ENCODE data around the gene RANGAP1. TPM values are rescaled to one million over a fixed set of nuclear protein-coding genes. Genes with fewer than 3 reads are reported as not detected.

RANGAP1 gene
- polyA plus RNA-seq, 3 donors = 8.3 to 30.2 (median 8.5) TPM

GRCh38 chr22:41229730-41230400, 56.1 kb downstream of the RANGAP1 start:
- Histone ChIP-seq H4K20me1 (ENCODE audit: insufficient read depth, low read length) (no peaks in the 10 kb centered on the region), H3K36me3 (replicated peaks in 1 of 2; ENCODE audit: control insufficient read depth in 1 of 2, insufficient read depth in 2 of 2, low read length in 2 of 2) (peaks cover 37 to 61% of the 10 kb centered on the region in 2 donors), H3K79me2 (ENCODE audit: insufficient read depth, low read length) (no peaks in the 10 kb centered on the region), H2AFZ (ENCODE audit: insufficient read depth, low read depth, low read length, poor library complexity, severe bottlenecking) (no peak overlapping the region), H3K4me2 (replicated peaks; ENCODE audit: extremely low read depth, low read length, poor library complexity, severe bottlenecking) (no peak overlapping the region), H3K9me3 (replicated peaks in 1 of 2; ENCODE audit: control insufficient read depth in 1 of 2, insufficient read depth in 1 of 2, low read length in 2 of 2) (no peaks in the 10 kb centered on the region), H3K27ac (ENCODE audit: low read depth in 1 of 2, low read length in 2 of 2) (no peak overlapping the region), H3K4me1 (ENCODE audit: control insufficient read depth in 1 of 2, insufficient read depth in 2 of 2, low read length in 2 of 2) (no peaks in the 10 kb centered on the region), H3K27me3 (ENCODE audit: control insufficient read depth in 2 of 2, insufficient read depth in 2 of 2, low read length in 2 of 2) (no peaks in the 10 kb centered on the region), H3K4me3 (replicated peaks in 1 of 3; ENCODE audit: low read depth in 2 of 3, low read length in 3 of 3) (no peak overlapping the region), H3K9ac (ENCODE audit: insufficient read depth, low read length, poor library complexity, severe bottlenecking) (no peak overlapping the region)
- no peak for DNase-seq
- Mint-ChIP-seq H3K4me1 (peaks cover 3% of the 10 kb centered on the region), H3K36me3 (peaks cover 44 to 60% of the 10 kb centered on the region in 2 donors), H3K27me3 (ENCODE audit: low read depth in 3 of 3) (peaks cover 0 to 2% (median 0%) of the 10 kb centered on the region in 3 donors), H3K9me3 (no peaks in the 10 kb centered on the region), H3K27ac (no peak overlapping the region), H3K4me3 (no peak overlapping the region)
- TF ChIP-seq CTCF (IDR thresholded peaks at IDR 0.05) = no peak
- intact Hi-C loops (cut with micrococcal nuclease) = loop anchor here in 1 of 2 donors (10.0 kb wide), 1 partner anchor 305 kb away; no protein-coding TSS in a partner anchor
- WGBS (ENCODE audit: insufficient coverage) = 28% methylated on average over 10 of the region's 17 CpGs

- no peaks in the 10 kb centered on the region for H3K79me2 ChIP-seq (ENCODE audit: insufficient read depth, low read length)
- peak overlapping the region in 1 of 7 donors; percentile 31 for H3K27ac Mint-ChIP-seq
- no peaks in the 10 kb centered on the region for H3K4me1 ChIP-seq (ENCODE audit: control insufficient read depth in 1 of 2, insufficient read depth in 2 of 2, low read length in 2 of 2)
- no peak overlapping the region for H3K9ac ChIP-seq (ENCODE audit: insufficient read depth, low read length, poor library complexity, severe bottlenecking)
- no peak overlapping the region for H3K27ac ChIP-seq (ENCODE audit: low read depth in 1 of 2, low read length in 2 of 2)
- DNase-seq = no peak
- H3K4me3 ChIP-seq (replicated peaks in 1 of 3; ENCODE audit: low read depth in 2 of 3, low read length in 3 of 3) = no peak overlapping the region
- no peaks in the 10 kb centered on the region for H4K20me1 ChIP-seq (ENCODE audit: insufficient read depth, low read length)
- no peaks in the 10 kb centered on the region for H3K9me3 ChIP-seq (replicated peaks in 1 of 2; ENCODE audit: control insufficient read depth in 1 of 2, insufficient read depth in 1 of 2, low read length in 2 of 2)
- H3K9me3 Mint-ChIP-seq = no peaks in the 10 kb centered on the region
- no peak for TF ChIP-seq CTCF (IDR thresholded peaks at IDR 0.05)
- H3K36me3 ChIP-seq (replicated peaks in 1 of 2; ENCODE audit: control insufficient read depth in 1 of 2, insufficient read depth in 2 of 2, low read length in 2 of 2) = peaks cover 44 to 67% of the 10 kb centered on the region in 2 donors
- H3K4me2 ChIP-seq (replicated peaks; ENCODE audit: extremely low read depth, low read length, poor library complexity, severe bottlenecking) = no peak overlapping the region
- WGBS (ENCODE audit: insufficient coverage) = no CpG with 5 or more reads among the region's 6 CpGs
- H3K36me3 Mint-ChIP-seq = peaks cover 50 to 67% of the 10 kb centered on the region in 2 donors
- H2AFZ ChIP-seq (ENCODE audit: insufficient read depth, low read depth, low read length, poor library complexity, severe bottlenecking) = no peak overlapping the region
- peaks cover 3% of the 10 kb centered on the region for H3K4me1 Mint-ChIP-seq
- intact Hi-C loops (cut with micrococcal nuclease) = no loop called here
- peaks cover 0 to 2% (median 0%) of the 10 kb centered on the region in 3 donors for H3K27me3 Mint-ChIP-seq (ENCODE audit: low read depth in 3 of 3)
- H3K4me3 Mint-ChIP-seq = no peak overlapping the region
- H3K27me3 ChIP-seq (ENCODE audit: control insufficient read depth in 2 of 2, insufficient read depth in 2 of 2, low read length in 2 of 2) = no peaks in the 10 kb centered on the region
These were observed 56.8 kb downstream of the RANGAP1 start for GRCh38 chr22:41229215-41229614.

Measured in CD14-positive monocyte (primary cell).